NT2/D1 (cell line): Measurements from ENCODE around the gene CA5A.

Experiments
- DNase-seq: peaks from one replicate; pipeline ENCODE4 v3.0.0-alpha.2; 2011; ENCODE audit warnings: low read depth, low spot score
- H3K27me3 ChIP-seq: 2 replicates; pipeline ENCODE4 v1.6.0; 2011; ENCODE audit warnings: mild to moderate bottlenecking; ENCODE audit not compliant: insufficient read length, insufficient read depth
- H3K36me3 ChIP-seq: 2 replicates; pipeline ENCODE4 v1.6.1; 2011; ENCODE audit warnings: mild to moderate bottlenecking, low read length, mixed read lengths; ENCODE audit not compliant: insufficient read depth, insufficient read length
- H3K4me1 ChIP-seq: 2 replicates; pipeline ENCODE4 v1.5.1; 2011; ENCODE audit not compliant: insufficient read depth, insufficient read length
- H3K4me3 ChIP-seq: 2 replicates; pipeline ENCODE4 v1.5.1; 2011; ENCODE audit warnings: low read depth; ENCODE audit not compliant: insufficient read length
- H3K9ac ChIP-seq: 2 replicates; pipeline ENCODE4 v1.6.0; 2011; ENCODE audit warnings: low read depth; ENCODE audit not compliant: insufficient read length
- H3K9me3 ChIP-seq: 2 replicates; pipeline ENCODE4 v1.5.1; 2011; ENCODE audit warnings: mild to moderate bottlenecking, low read length; ENCODE audit not compliant: insufficient read depth
- SUZ12 ChIP-seq: IDR thresholded peaks from 2 replicates; pipeline ENCODE4 v1.6.1; 2011; ENCODE audit not compliant: insufficient read length, insufficient read depth; ENCODE audit errors: extremely low read depth
- YY1 ChIP-seq: IDR thresholded peaks from 2 replicates; pipeline ENCODE4 v1.6.1; 2011; ENCODE audit not compliant: insufficient read length, insufficient read depth
- ZNF274 ChIP-seq: IDR thresholded peaks from 2 replicates; pipeline ENCODE4 v1.6.1; 2011; ENCODE audit warnings: mild to moderate bottlenecking, low read depth, low read length

Gene CA5A

GRCh38 chr16:87841340-87842208 is 94.8 kb downstream of the CA5A start:
- no peaks in the 10 kb centered on the region for H3K9me3 ChIP-seq
- peaks cover 42% of the 10 kb centered on the region for H3K4me1 ChIP-seq
- DNase-seq, result no peak
- TF ChIP-seq SUZ12 (no peak), ZNF274 (no peak), YY1 (no peak)
- no peaks in the 10 kb centered on the region for H3K27me3 ChIP-seq
- peaks cover 99% of the 10 kb centered on the region for H3K36me3 ChIP-seq
- H3K9ac ChIP-seq, result no peak overlapping the region
- no peak overlapping the region for H3K4me3 ChIP-seq

GRCh38 chr16:87840271-87840978 is 95.9 kb downstream of the CA5A start:
- H3K4me1 ChIP-seq, result peaks cover 38% of the 10 kb centered on the region
- no peaks in the 10 kb centered on the region for H3K9me3 ChIP-seq
- H3K27me3 ChIP-seq, result no peaks in the 10 kb centered on the region
- H3K36me3 ChIP-seq, result peaks cover 98% of the 10 kb centered on the region
- no peak overlapping the region for H3K4me3 ChIP-seq
- no peak for DNase-seq
- no peak for TF ChIP-seq SUZ12
- no peak for TF ChIP-seq YY1
- TF ChIP-seq ZNF274, result no peak
- peak overlapping the region; percentile 32 for H3K9ac ChIP-seq

- Histone ChIP-seq H3K4me3 (no peak overlapping the region), H3K9ac (no peak overlapping the region), H3K27me3 (no peaks in the 10 kb centered on the region), H3K36me3 (peaks cover 98% of the 10 kb centered on the region), H3K4me1 (peaks cover 34% of the 10 kb centered on the region), H3K9me3 (no peaks in the 10 kb centered on the region)
- no peak for DNase-seq
- no peak for TF ChIP-seq SUZ12
- TF ChIP-seq ZNF274, result no peak
- TF ChIP-seq YY1, result no peak
Observed at GRCh38 chr16:87839542-87840270, 96.6 kb downstream of the CA5A start.

GRCh38 chr16:87838643-87839541 is 97.4 kb downstream of the CA5A start:
- Histone ChIP-seq H3K4me3 (no peak overlapping the region), H3K9me3 (no peaks in the 10 kb centered on the region), H3K27me3 (no peaks in the 10 kb centered on the region), H3K4me1 (peaks cover 32% of the 10 kb centered on the region), H3K36me3 (peaks cover 98% of the 10 kb centered on the region), H3K9ac (no peak overlapping the region)
- TF ChIP-seq YY1, result no peak
- DNase-seq, result no peak
